Fibroblast of lung (primary cell): ENCODE data around the gene KIAA1671. TPM values are rescaled to one million over a fixed set of nuclear protein-coding genes. Genes with fewer than 3 reads are reported as not detected.

ENCODE experiments used
- DNase-seq, 2 donors: peaks; one replicate each; pipeline versions ENCODE4 v3.0.0 to v3.0.0-alpha.2; 2010; ENCODE audit warnings: low read depth in 2 of 2
- H2AFZ ChIP-seq: 2 replicates; pipeline ENCODE4 v1.5.1; 2012; ENCODE audit warnings: low read length, control low read depth, inconsistent platforms
- H3K27ac ChIP-seq: 2 replicates; pipeline ENCODE4 v1.5.1; 2011; ENCODE audit warnings: low read length, control low read depth; ENCODE audit not compliant: insufficient read depth
- H3K27me3 ChIP-seq: 2 replicates; pipeline ENCODE4 v1.5.1; 2011; ENCODE audit warnings: mild to moderate bottlenecking, low read length; ENCODE audit not compliant: control insufficient read depth, insufficient read depth
- H3K36me3 ChIP-seq: 2 replicates; pipeline ENCODE4 v1.5.1; 2011; ENCODE audit warnings: low read length; ENCODE audit not compliant: control insufficient read depth, insufficient read depth
- H3K4me1 ChIP-seq: 2 replicates; pipeline ENCODE4 v1.5.1; 2011; ENCODE audit warnings: low read length; ENCODE audit not compliant: control insufficient read depth, insufficient read depth; ENCODE audit errors: extremely low read depth
- H3K4me2 ChIP-seq: 2 replicates; pipeline ENCODE4 v1.5.1; 2011; ENCODE audit warnings: low read length, control low read depth; ENCODE audit not compliant: insufficient read depth; ENCODE audit errors: extremely low read depth
- H3K4me3 ChIP-seq, 4 experiments: fragments of 200-600 bp in 1 of 4; sonication (generic) in 1 of 4; replicated peaks in 1 of 4; 2 replicates each; pipeline ENCODE4 v1.5.1; 2011 to 2016; ENCODE audit warnings: low read length in 4 of 4, low read depth in 3 of 4, mild to moderate bottlenecking in 3 of 4, control low read depth in 2 of 4, inconsistent platforms in 1 of 4, mixed read lengths in 1 of 4; ENCODE audit not compliant: insufficient read depth in 1 of 4; ENCODE audit errors: control extremely low read depth in 1 of 4
- H3K79me2 ChIP-seq: 2 replicates; pipeline ENCODE4 v1.5.1; 2012; ENCODE audit warnings: mild to moderate bottlenecking, low read length, inconsistent platforms; ENCODE audit not compliant: control insufficient read depth, insufficient read depth
- H3K9ac ChIP-seq: 2 replicates; pipeline ENCODE4 v1.5.1; 2011; ENCODE audit warnings: mild to moderate bottlenecking, low read length, control low read depth; ENCODE audit not compliant: insufficient read depth
- H3K9me3 ChIP-seq: 2 replicates; pipeline ENCODE4 v1.5.1; 2012; ENCODE audit warnings: low read depth, low read length; ENCODE audit not compliant: control insufficient read depth, insufficient read depth
- H4K20me1 ChIP-seq: 2 replicates; pipeline ENCODE4 v1.5.1; 2011; ENCODE audit warnings: low read length; ENCODE audit not compliant: control insufficient read depth, insufficient read depth; ENCODE audit errors: extremely low read depth
- CTCF ChIP-seq, 2 donors: IDR thresholded peaks in 1 of 2; conservative IDR thresholded peaks in 1 of 2; 1 replicate in 1 of 2; 2 replicates in 1 of 2; pipeline ENCODE4 v1.5.1; 2011 to 2012; ENCODE audit warnings: low read length in 2 of 2, control low read depth in 1 of 2, inconsistent platforms in 1 of 2, low read depth in 1 of 2, mild to moderate bottlenecking in 1 of 2
- EZH2 ChIP-seq: IDR thresholded peaks from 2 replicates; pipeline ENCODE4 v1.5.1; 2012; ENCODE audit warnings: low read length, control low read depth, mild to moderate bottlenecking; ENCODE audit errors: missing control alignments
- polyA plus RNA-seq, 2 donors: library from polyadenylated mRNA; depleted of rRNA in 1 of 2; stranded (reverse) in 1 of 2; unstranded in 1 of 2; fragments of >200 nt; gene quantifications; 2 replicates each; pipeline ENCODE4 v1.2.1, GENCODE V29; 2011 to 2012; ENCODE audit warnings: missing spikeins in 1 of 2
- total RNA-seq: library from RNA; depleted of rRNA; stranded (reverse); fragments of >200 nt; gene quantifications from 2 replicates; pipeline ENCODE4 v1.2.1, GENCODE V29; 2014

Gene KIAA1671
- total and polyA plus RNA-seq, 2 donors (not counting 1 experiment from before 2014, with no cell fraction given), result 0.34 to 1.3 TPM

GRCh38 chr22:25142102-25142501 is 189.6 kb downstream of the KIAA1671 start:
- no peak overlapping the region for H3K4me2 ChIP-seq
- H3K9me3 ChIP-seq, result no peaks in the 10 kb centered on the region
- H3K27ac ChIP-seq, result no peak overlapping the region
- H3K4me1 ChIP-seq, result no peaks in the 10 kb centered on the region
- H4K20me1 ChIP-seq, result no peaks in the 10 kb centered on the region
- no peak overlapping the region for H2AFZ ChIP-seq
- no peak overlapping the region for H3K9ac ChIP-seq
- H3K36me3 ChIP-seq, result no peaks in the 10 kb centered on the region
- TF ChIP-seq CTCF (conservative IDR thresholded peaks at IDR 0.05 in 1 of 2, IDR thresholded peaks at IDR 0.05 in 1 of 2; ENCODE audit: low read depth in 1 of 2, low read length in 2 of 2), result no peak
- no peak for TF ChIP-seq EZH2
- no peak overlapping the region for H3K4me3 ChIP-seq
- no peaks in the 10 kb centered on the region for H3K79me2 ChIP-seq
- no peaks in the 10 kb centered on the region for H3K27me3 ChIP-seq
- no peak for DNase-seq

- H3K79me2 ChIP-seq, result no peaks in the 10 kb centered on the region
- no peak overlapping the region for H3K4me3 ChIP-seq
- H3K27me3 ChIP-seq, result no peaks in the 10 kb centered on the region
- no peaks in the 10 kb centered on the region for H3K9me3 ChIP-seq
- H3K36me3 ChIP-seq, result no peaks in the 10 kb centered on the region
- no peak overlapping the region for H3K4me2 ChIP-seq
- H3K9ac ChIP-seq, result no peak overlapping the region
- no peak for DNase-seq
- no peak for TF ChIP-seq CTCF (conservative IDR thresholded peaks at IDR 0.05 in 1 of 2, IDR thresholded peaks at IDR 0.05 in 1 of 2; ENCODE audit: low read depth in 1 of 2, low read length in 2 of 2)
- no peaks in the 10 kb centered on the region for H3K4me1 ChIP-seq
- H3K27ac ChIP-seq, result no peak overlapping the region
- H4K20me1 ChIP-seq, result no peaks in the 10 kb centered on the region
- H2AFZ ChIP-seq, result no peak overlapping the region
Measured at GRCh38 chr22:25143156-25144076, 190.9 kb downstream of the KIAA1671 start.

GRCh38 chr22:25144522-25144921 is 192.0 kb downstream of the KIAA1671 start:
- no peak for DNase-seq
- Histone ChIP-seq H3K4me2 (no peak overlapping the region), H4K20me1 (no peaks in the 10 kb centered on the region), H3K9ac (no peak overlapping the region), H3K4me3 (no peak overlapping the region), H3K4me1 (no peaks in the 10 kb centered on the region), H3K36me3 (no peaks in the 10 kb centered on the region), H3K79me2 (no peaks in the 10 kb centered on the region), H3K9me3 (no peaks in the 10 kb centered on the region), H3K27me3 (no peaks in the 10 kb centered on the region), H2AFZ (no peak overlapping the region), H3K27ac (no peak overlapping the region)
- no peak for TF ChIP-seq CTCF (conservative IDR thresholded peaks at IDR 0.05 in 1 of 2, IDR thresholded peaks at IDR 0.05 in 1 of 2; ENCODE audit: low read depth in 1 of 2, low read length in 2 of 2)
- TF ChIP-seq EZH2, result no peak
